Naive thymus-derived CD8-positive, alpha-beta T cell (primary cell): ENCODE results near the gene OTOF. TPM values are rescaled to one million over a fixed set of nuclear protein-coding genes. Genes with fewer than 3 reads are reported as not detected.

ENCODE experiments used
- ATAC-seq, 2 donors: fragments of 150-1000 bp; cut with Tn5 transposase in 1 of 2; sonication (Bioruptor Pico), chemical (Tn5 transposase) in 1 of 2; 1 replicate in 1 of 2; 2 replicates in 1 of 2; pipeline ENCODE4 v1.10.0; 2021; ENCODE audit warnings: mild to moderate bottlenecking in 2 of 2, moderate library complexity in 2 of 2
- POLR2A ChIA-PET: fragments of 350-600 bp; sonication (Branson Sonifier 250); formaldehyde crosslinking; loops from one replicate; lab custom pipeline; 2021; ENCODE audit warnings: antibody characterized with exemption; lab: Charles Lee
- DNase-seq, 10 donors: peaks; one replicate each; pipeline versions ENCODE4 v3.0.0 to v3.0.0-alpha.2; 2020 to 2022
- H3K27ac Mint-ChIP-seq, 10 donors: one replicate each; pipeline ENCODE4 v1.8.0; 2020 to 2022; ENCODE audit warnings: mild to moderate bottlenecking in 10 of 10, mixed read lengths in 10 of 10, moderate library complexity in 4 of 10, inconsistent platforms in 1 of 10
- H3K27me3 Mint-ChIP-seq, 5 donors: one replicate each; pipeline ENCODE4 v1.8.0; 2021 to 2022; ENCODE audit warnings: mixed read lengths in 5 of 5
- H3K36me3 Mint-ChIP-seq, 3 donors: one replicate each; pipeline ENCODE4 v1.8.0; 2020 to 2022; ENCODE audit warnings: mixed read lengths in 3 of 3, mild to moderate bottlenecking in 2 of 3, inconsistent platforms in 1 of 3
- H3K4me1 Mint-ChIP-seq, 4 donors: one replicate each; pipeline ENCODE4 v1.8.0; 2021 to 2022; ENCODE audit warnings: mixed read lengths in 4 of 4
- H3K4me3 Mint-ChIP-seq, 10 donors: one replicate each; pipeline ENCODE4 v1.8.0; 2020 to 2022; ENCODE audit warnings: mild to moderate bottlenecking in 10 of 10, mixed read lengths in 10 of 10, moderate library complexity in 6 of 10, inconsistent platforms in 1 of 10
- H3K9me3 Mint-ChIP-seq, 9 donors: one replicate each; pipeline ENCODE4 v1.8.0; 2020 to 2022; ENCODE audit warnings: mixed read lengths in 9 of 9, mild to moderate bottlenecking in 3 of 9, inconsistent platforms in 1 of 9, moderate library complexity in 1 of 9
- polyA plus RNA-seq, 3 donors: library from polyadenylated mRNA; unstranded; fragments of 300-500 nt; fragmentation: Illumina TruSeq; gene quantifications; one replicate each; pipeline ENCODE4 v1.2.3, GENCODE V29; 2021
- total RNA-seq, 8 experiments: library from RNA in 2 of 8; stranded (reverse) in 2 of 8; gene quantifications; one replicate each; pipeline ENCODE4 v1.2.3 and lab custom pipeline; 2021 to 2026

Gene OTOF
- total RNA-seq (under 1 TPM; 0.08 to 0.14 TPM), polyA plus RNA-seq (under 1 TPM in 2 of 3 donors, not detected in 1; 0.09 to 0.23 TPM), total RNA-seq (lab: John Stamatoyannopoulos, UW) (0 to 0.49 (median 0.11) reads per million in 6 experiments)

GRCh38 chr2:26477911-26478253, at the start of gene OTOF:
Gene OTOF (minus strand): TSS chr2:26478124.
- Mint-ChIP-seq H3K9me3 (no peaks in the 10 kb centered on the region), H3K4me1 (peaks cover 3 to 6% (median 5%) of the 10 kb centered on the region in 4 donors), H3K27me3 (peaks cover 0 to 9% (median 0%) of the 10 kb centered on the region in 5 donors), H3K4me3 (peak within 1 kb of the TSS in 6 of 10 donors; percentile 19 to 70 (median 36)), H3K27ac (peak within 1 kb of the TSS in 6 of 10 donors; percentile 9 to 76 (median 44)), H3K36me3 (no peaks in the 10 kb centered on the region)
- POLR2A ChIA-PET: no interaction called here
- DNase-seq (no peak), ATAC-seq (no peak)

DNA sequence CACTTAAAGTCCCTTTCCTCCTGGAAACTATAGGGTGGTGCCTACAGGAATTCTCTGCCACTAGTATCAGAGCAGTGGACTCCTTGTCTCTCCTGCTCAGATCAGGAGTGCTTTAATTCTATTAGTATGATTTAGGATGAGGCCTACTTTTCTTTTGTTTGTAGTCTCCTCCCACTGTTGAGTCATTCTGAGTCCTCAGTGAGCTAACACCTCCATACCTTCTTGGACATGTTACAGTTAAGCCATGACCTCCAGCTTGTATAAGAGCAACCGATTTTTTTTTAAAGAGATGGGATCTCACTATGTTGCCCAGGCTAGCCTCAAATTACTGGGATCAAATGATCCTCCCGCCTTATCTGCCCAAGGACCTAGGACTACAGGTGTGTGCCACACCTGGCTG, 48.7 kb upstream of the OTOF start:
- no peaks in the 10 kb centered on the region for H3K36me3 Mint-ChIP-seq
- peaks cover 0 to 7% (median 0%) of the 10 kb centered on the region in 5 donors for H3K27me3 Mint-ChIP-seq
- H3K27ac Mint-ChIP-seq: no peak overlapping the region
- H3K4me1 Mint-ChIP-seq: no peaks in the 10 kb centered on the region
- DNase-seq (no peak), ATAC-seq (no peak)
- no peaks in the 10 kb centered on the region for H3K9me3 Mint-ChIP-seq
- no peak overlapping the region for H3K4me3 Mint-ChIP-seq
- POLR2A ChIA-PET: no interaction called here

DNA sequence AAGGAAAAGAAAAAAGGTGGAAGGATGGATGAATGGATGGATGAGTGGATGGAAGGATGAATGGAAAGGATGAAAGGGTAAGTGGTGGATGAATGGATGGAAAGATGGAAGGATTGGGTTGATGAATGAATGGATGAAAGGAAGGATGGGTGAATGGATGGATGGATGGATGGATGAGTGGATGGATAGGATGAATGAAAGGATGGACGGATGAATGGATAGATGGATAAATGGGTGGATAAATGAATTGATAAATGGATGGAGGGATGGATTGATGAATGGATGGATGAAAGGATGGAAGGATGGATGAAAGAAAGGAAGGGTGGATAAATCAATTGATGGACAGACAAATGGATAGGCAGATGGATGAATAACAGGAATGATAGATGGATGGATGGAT, 48.2 kb upstream of the OTOF start:
- Mint-ChIP-seq H3K27ac (no peak overlapping the region), H3K4me1 (peaks cover 0 to under 1% (median under 1%) of the 10 kb centered on the region in 4 donors), H3K27me3 (peaks cover 0 to 7% (median 0%) of the 10 kb centered on the region in 5 donors), H3K9me3 (no peaks in the 10 kb centered on the region), H3K4me3 (no peak overlapping the region), H3K36me3 (no peaks in the 10 kb centered on the region)
- DNase-seq (no peak), ATAC-seq (no peak)
- POLR2A ChIA-PET: no interaction called here

DNA sequence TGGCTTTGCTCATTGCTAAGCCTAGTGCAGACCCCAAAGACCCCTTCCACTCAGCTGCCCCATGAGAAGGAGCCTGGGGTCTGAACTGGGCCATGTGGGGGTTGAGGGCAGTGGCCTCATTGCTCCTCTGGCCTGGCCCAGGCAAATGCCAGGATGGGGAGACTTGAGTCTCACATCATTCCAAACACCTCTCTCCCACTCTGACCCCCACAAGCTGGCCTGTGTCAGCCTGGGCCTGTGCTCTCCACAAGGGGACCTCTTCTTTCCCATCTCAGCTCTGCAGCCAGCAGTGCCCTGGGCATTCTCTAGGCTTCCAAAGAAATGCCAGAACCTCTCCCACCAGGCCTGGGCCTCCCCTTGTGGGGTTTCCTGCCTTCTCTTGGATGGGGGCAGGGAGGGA, 45.8 kb upstream of the OTOF start:
- no peak for DNase-seq

GRCh38 chr2:26522751-26523171, 44.8 kb upstream of the OTOF start:
- POLR2A ChIA-PET: no interaction called here
- peak overlapping the region in 1 of 10 donors; percentile 27 for H3K27ac Mint-ChIP-seq
- peaks cover 0 to 7% (median 0%) of the 10 kb centered on the region in 5 donors for H3K27me3 Mint-ChIP-seq
- no peak overlapping the region for H3K4me3 Mint-ChIP-seq
- H3K9me3 Mint-ChIP-seq: no peaks in the 10 kb centered on the region
- H3K36me3 Mint-ChIP-seq: no peaks in the 10 kb centered on the region
- peaks cover 14 to 22% (median 19%) of the 10 kb centered on the region in 4 donors for H3K4me1 Mint-ChIP-seq
- ATAC-seq (no peak), DNase-seq (no peak)

More for the DNA sequence above, 45.8 kb upstream of the OTOF start:
- H3K27me3 Mint-ChIP-seq: peaks cover 0 to 7% (median 0%) of the 10 kb centered on the region in 5 donors
- peak overlapping the region in 2 of 10 donors; percentile 25 to 72 for H3K27ac Mint-ChIP-seq
- no peaks in the 10 kb centered on the region for H3K36me3 Mint-ChIP-seq
- no peak overlapping the region for H3K4me3 Mint-ChIP-seq
- no peak for ATAC-seq
- H3K4me1 Mint-ChIP-seq: peaks cover 14 to 22% (median 18%) of the 10 kb centered on the region in 4 donors
- H3K9me3 Mint-ChIP-seq: no peaks in the 10 kb centered on the region
- POLR2A ChIA-PET: no interaction called here

GRCh38 chr2:26522325-26522724, 44.4 kb upstream of the OTOF start:
- no peaks in the 10 kb centered on the region for H3K9me3 Mint-ChIP-seq
- no peak overlapping the region for H3K4me3 Mint-ChIP-seq
- H3K4me1 Mint-ChIP-seq: peaks cover 14 to 22% (median 19%) of the 10 kb centered on the region in 4 donors
- DNase-seq (no peak), ATAC-seq (no peak)
- POLR2A ChIA-PET: no interaction called here
- H3K27ac Mint-ChIP-seq: peak overlapping the region in 2 of 10 donors; percentile 27 to 81
- no peaks in the 10 kb centered on the region for H3K36me3 Mint-ChIP-seq
- peaks cover 0 to 7% (median 0%) of the 10 kb centered on the region in 5 donors for H3K27me3 Mint-ChIP-seq

DNA sequence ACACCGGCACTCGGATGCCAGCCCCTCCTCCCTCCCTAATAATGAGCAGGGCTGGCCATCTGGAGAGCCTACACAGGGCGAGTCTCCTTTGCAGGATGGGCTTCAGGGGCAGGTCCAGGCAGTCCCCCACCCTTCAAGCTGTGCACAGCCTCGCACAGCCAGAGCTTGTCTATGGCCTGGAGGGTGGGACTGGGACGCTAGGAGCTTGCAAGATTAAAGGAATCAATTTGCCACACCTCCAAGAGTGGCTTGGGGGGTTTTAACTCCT, 43.9 kb upstream of the OTOF start:
- no peak for DNase-seq
- Mint-ChIP-seq H3K4me3 (no peak overlapping the region), H3K9me3 (no peaks in the 10 kb centered on the region), H3K4me1 (peaks cover 14 to 22% (median 19%) of the 10 kb centered on the region in 4 donors), H3K27me3 (peaks cover 0 to 7% (median 0%) of the 10 kb centered on the region in 5 donors), H3K27ac (peak overlapping the region in 1 of 10 donors; percentile 81), H3K36me3 (no peaks in the 10 kb centered on the region)
- no peak for ATAC-seq
- POLR2A ChIA-PET: no interaction called here

- DNase-seq: no peak
- POLR2A ChIA-PET: no interaction called here
- ATAC-seq: no peak
- no peak overlapping the region for H3K4me3 Mint-ChIP-seq
- no peaks in the 10 kb centered on the region for H3K9me3 Mint-ChIP-seq
- H3K27me3 Mint-ChIP-seq: peaks cover 0 to 7% (median 0%) of the 10 kb centered on the region in 5 donors
- peaks cover 14 to 22% (median 19%) of the 10 kb centered on the region in 4 donors for H3K4me1 Mint-ChIP-seq
- no peaks in the 10 kb centered on the region for H3K36me3 Mint-ChIP-seq
- peak overlapping the region in 1 of 10 donors; percentile 81 for H3K27ac Mint-ChIP-seq
These were observed 43.4 kb upstream of the OTOF start for GRCh38 chr2:26521054-26521912.

DNA sequence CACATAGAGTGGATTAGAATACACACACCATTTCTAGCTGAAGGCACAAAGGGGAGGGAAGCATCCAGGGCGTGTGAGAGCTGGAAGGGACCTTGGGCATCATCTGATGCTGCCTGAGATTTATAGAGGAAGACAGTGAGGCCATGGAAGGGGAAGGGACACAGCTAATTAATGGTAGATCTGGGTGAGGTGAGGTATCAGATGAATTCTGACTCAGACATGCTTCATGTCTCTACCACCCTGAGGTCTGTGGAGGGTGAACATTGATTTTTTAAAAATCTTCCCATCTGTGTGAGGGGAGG, 42.2 kb upstream of the OTOF start:
- H3K36me3 Mint-ChIP-seq: no peaks in the 10 kb centered on the region
- DNase-seq: no peak
- H3K27ac Mint-ChIP-seq: peak overlapping the region; percentile 25 to 86 (median 76)
- no peaks in the 10 kb centered on the region for H3K9me3 Mint-ChIP-seq
- POLR2A ChIA-PET: no interaction called here
- peaks cover 0 to 7% (median 0%) of the 10 kb centered on the region in 5 donors for H3K27me3 Mint-ChIP-seq
- peak overlapping the region in 5 of 10 donors; percentile 5 to 63 (median 29) for H3K4me3 Mint-ChIP-seq
- peaks cover 14 to 22% (median 19%) of the 10 kb centered on the region in 4 donors for H3K4me1 Mint-ChIP-seq
- no peak for ATAC-seq

- Mint-ChIP-seq H3K4me3 (peak overlapping the region in 6 of 10 donors; percentile 5 to 63 (median 28)), H3K9me3 (no peaks in the 10 kb centered on the region), H3K27ac (peak overlapping the region; percentile 27 to 86 (median 76)), H3K36me3 (no peaks in the 10 kb centered on the region), H3K4me1 (peaks cover 14 to 22% (median 19%) of the 10 kb centered on the region in 4 donors), H3K27me3 (peaks cover 0 to 7% (median 0%) of the 10 kb centered on the region in 5 donors)
- POLR2A ChIA-PET: no interaction called here
- ATAC-seq (peak; percentile 93 to 97), DNase-seq (peak in 7 of 10 donors; percentile 5 to 62 (median 26))
These were observed 41.6 kb upstream of the OTOF start for GRCh38 chr2:26519396-26520147.

DNA sequence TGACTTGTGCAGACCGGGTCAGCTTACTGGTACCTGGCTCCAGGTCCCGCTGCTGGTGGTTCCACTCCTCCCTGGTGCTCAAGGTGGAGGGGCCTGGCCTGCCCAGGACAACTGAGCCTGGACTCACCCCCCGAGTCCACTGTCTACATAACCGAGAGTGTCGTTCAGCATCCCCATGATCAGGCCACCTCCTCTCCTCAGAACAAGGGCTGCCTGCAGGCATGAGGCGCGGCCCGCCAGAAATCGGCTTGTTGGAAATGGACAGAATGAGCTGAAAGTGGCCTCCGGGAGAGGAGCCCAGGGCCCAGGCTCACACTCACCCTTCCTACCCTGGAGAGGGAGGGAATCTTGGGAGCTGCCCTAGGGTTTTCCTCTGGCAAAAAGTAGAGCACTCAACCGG, 38.9 kb upstream of the OTOF start:
- POLR2A ChIA-PET: no interaction called here
- ATAC-seq: no peak
- no peaks in the 10 kb centered on the region for H3K9me3 Mint-ChIP-seq
- peaks cover 14 to 33% (median 21%) of the 10 kb centered on the region in 4 donors for H3K4me1 Mint-ChIP-seq
- no peaks in the 10 kb centered on the region for H3K36me3 Mint-ChIP-seq
- no peak overlapping the region for H3K27ac Mint-ChIP-seq
- peaks cover 0 to 1% (median 0%) of the 10 kb centered on the region in 5 donors for H3K27me3 Mint-ChIP-seq
- DNase-seq: no peak
- no peak overlapping the region for H3K4me3 Mint-ChIP-seq

DNA sequence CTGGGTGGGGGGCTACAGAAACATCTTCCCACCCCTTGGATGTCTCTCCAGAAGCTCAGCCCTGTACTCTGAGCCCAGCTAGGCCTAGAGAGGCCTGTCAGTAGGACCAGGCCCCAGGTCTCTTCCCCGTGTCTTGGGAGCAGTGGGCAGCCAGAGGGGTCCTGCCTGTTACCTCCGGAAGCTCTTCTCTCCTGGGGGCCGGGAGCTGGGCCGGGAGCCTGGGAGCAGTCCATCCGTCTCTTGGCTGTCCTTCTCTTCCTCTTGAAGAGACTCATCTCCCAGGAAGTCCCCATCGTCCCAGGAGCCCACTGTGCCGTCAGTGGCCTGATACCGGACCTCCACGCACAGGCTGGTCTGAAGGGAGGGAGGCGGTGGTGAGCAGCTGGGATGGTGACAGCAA, 38.3 kb upstream of the OTOF start:
- H3K27me3 Mint-ChIP-seq: peaks cover 0 to 1% (median 0%) of the 10 kb centered on the region in 5 donors
- H3K9me3 Mint-ChIP-seq: no peaks in the 10 kb centered on the region
- no peak overlapping the region for H3K27ac Mint-ChIP-seq
- H3K4me3 Mint-ChIP-seq: no peak overlapping the region
- ATAC-seq: no peak
- H3K36me3 Mint-ChIP-seq: no peaks in the 10 kb centered on the region
- POLR2A ChIA-PET: no interaction called here
- peaks cover 14 to 34% (median 21%) of the 10 kb centered on the region in 4 donors for H3K4me1 Mint-ChIP-seq
- no peak for DNase-seq

GRCh38 chr2:26515771-26516170, 37.8 kb upstream of the OTOF start:
- H3K27ac Mint-ChIP-seq: no peak overlapping the region
- no peak for ATAC-seq
- no peaks in the 10 kb centered on the region for H3K9me3 Mint-ChIP-seq
- peaks cover 14 to 33% (median 19%) of the 10 kb centered on the region in 4 donors for H3K4me1 Mint-ChIP-seq
- POLR2A ChIA-PET: no interaction called here
- no peak for DNase-seq
- H3K4me3 Mint-ChIP-seq: no peak overlapping the region
- H3K27me3 Mint-ChIP-seq: peaks cover 0 to 1% (median 0%) of the 10 kb centered on the region in 5 donors
- no peaks in the 10 kb centered on the region for H3K36me3 Mint-ChIP-seq
